ENCODE measurements around the gene SMG6.

The SMG6 gene

DNA sequence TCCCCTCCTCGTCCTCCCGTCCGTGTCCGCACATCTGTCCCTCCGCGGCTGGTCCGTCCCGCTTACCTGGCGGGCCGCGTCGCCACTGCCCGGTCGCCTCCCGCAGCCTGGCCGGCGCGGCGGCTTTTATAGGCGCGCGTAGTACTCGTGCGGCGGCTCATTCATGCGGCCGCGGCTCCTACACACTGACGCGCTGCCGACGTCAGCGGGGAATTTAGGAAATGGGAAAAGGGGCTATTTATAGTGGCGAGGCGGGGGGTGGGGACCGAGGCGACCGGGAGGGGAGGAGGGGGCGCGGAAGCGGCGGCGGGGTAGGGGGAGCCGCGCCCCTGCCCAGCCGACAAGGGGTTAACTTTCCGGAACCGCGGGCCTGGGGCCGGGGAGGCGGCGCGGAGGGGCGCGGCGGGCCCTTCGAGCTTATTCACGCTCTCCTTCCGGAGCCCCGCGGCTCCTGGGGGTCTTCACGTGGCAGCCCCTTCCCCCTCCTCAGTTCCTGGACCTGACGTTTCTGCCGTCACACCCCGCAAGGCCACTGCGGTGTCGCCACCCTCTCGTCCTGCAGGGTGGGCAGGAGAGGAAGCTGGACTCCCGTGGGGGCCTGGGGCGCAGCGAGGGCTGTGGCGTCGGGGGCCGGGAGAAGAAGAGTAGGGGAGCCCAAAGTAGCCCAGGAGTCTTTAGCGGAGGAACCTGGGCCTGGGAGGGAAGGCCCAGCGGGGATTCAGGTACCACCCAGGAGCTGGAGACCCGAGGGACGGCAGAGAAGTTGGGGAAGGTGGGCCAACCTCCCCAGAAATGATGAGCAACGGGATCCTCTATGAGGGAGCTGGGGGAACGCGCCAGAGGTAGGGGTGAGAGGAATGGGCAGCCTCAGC is 252.3 kb downstream of the SMG6 start:
- H3K4me3 ChIP-seq (ENCODE audit: low read length), result no peak overlapping the region
- peaks cover 11% of the 10 kb centered on the region; the same call in 1 of the 2 replicates for H3K4me1 ChIP-seq (ENCODE audit: low read length)
- TF ChIP-seq EZH2phosphoT487 (IDR thresholded peaks at IDR 0.05; ENCODE audit: low read depth), result no peak

DNA sequence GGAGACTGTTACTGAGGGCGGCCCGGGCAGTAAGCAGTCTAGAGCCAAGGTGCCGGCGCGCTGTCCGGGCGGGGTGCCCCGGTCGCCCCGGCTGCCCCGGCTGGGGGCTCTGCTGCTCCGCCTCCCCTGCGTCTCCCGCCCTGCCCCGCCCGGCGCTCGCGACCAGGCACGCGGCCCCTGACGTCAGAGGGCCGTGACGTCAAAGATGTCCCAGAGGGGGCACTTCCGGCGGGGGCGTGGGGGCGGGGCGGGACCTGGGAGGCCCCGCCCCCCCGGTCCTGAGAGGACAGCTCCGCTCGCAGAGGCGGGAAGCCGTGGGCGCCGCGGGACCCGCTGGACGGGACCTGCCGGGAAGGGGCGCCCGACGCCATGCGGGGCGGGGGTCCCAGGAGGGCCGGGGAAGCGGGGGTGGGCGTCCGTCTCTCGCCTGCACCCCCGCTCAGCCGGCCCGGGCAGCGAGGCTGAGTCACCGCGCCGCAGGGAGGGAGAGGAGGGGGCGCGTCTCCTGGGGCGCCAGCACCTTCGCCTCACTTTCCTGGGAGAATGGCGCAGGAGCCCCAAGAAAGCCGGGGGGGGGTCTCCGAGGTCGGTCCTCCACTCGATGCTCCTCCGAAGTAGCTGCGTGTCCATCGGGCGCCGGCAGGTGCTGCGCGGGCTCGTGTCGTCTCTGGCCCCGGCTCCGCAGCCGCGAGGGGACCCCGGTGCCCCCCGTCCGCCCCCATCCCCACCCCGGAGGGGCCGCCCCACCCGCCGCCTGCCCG is 253.1 kb downstream of the SMG6 start:
- TF ChIP-seq, protein P1, sequence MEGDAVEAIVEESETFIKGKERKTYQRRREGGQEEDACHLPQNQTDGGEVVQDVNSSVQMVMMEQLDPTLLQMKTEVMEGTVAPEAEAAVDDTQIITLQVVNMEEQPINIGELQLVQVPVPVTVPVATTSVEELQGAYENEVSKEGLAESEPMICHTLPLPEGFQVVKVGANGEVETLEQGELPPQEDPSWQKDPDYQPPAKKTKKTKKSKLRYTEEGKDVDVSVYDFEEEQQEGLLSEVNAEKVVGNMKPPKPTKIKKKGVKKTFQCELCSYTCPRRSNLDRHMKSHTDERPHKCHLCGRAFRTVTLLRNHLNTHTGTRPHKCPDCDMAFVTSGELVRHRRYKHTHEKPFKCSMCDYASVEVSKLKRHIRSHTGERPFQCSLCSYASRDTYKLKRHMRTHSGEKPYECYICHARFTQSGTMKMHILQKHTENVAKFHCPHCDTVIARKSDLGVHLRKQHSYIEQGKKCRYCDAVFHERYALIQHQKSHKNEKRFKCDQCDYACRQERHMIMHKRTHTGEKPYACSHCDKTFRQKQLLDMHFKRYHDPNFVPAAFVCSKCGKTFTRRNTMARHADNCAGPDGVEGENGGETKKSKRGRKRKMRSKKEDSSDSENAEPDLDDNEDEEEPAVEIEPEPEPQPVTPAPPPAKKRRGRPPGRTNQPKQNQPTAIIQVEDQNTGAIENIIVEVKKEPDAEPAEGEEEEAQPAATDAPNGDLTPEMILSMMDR (IDR thresholded peaks at IDR 0.05; ENCODE audit: low read depth, low read length), result no peak
- no peak for TF ChIP-seq EZH2phosphoT487 (IDR thresholded peaks at IDR 0.05; ENCODE audit: low read depth)
- no peak overlapping the region for H3K27ac ChIP-seq (ENCODE audit: low read length)

More for the DNA sequence above, 252.3 kb downstream of the SMG6 start:
- Histone ChIP-seq H3K4me2 (ENCODE audit: low read length) (no peak overlapping the region), H3K36me3 (replicated peaks; ENCODE audit: low read depth, low read length) (no peaks in the 10 kb centered on the region), H3K9me3 (ENCODE audit: insufficient read depth, low read length) (no peaks in the 10 kb centered on the region), H2AFZ (ENCODE audit: low read depth, low read length) (no peak overlapping the region), H4K20me1 (ENCODE audit: insufficient read depth, low read length) (no peaks in the 10 kb centered on the region), H3K9ac (ENCODE audit: low read length) (no peak overlapping the region), H3K27me3 (ENCODE audit: low read depth, low read length) (no peaks in the 10 kb centered on the region), H3K79me2 (ENCODE audit: low read length) (no peaks in the 10 kb centered on the region), H3K27ac (ENCODE audit: low read length) (no peak overlapping the region)

DNA sequence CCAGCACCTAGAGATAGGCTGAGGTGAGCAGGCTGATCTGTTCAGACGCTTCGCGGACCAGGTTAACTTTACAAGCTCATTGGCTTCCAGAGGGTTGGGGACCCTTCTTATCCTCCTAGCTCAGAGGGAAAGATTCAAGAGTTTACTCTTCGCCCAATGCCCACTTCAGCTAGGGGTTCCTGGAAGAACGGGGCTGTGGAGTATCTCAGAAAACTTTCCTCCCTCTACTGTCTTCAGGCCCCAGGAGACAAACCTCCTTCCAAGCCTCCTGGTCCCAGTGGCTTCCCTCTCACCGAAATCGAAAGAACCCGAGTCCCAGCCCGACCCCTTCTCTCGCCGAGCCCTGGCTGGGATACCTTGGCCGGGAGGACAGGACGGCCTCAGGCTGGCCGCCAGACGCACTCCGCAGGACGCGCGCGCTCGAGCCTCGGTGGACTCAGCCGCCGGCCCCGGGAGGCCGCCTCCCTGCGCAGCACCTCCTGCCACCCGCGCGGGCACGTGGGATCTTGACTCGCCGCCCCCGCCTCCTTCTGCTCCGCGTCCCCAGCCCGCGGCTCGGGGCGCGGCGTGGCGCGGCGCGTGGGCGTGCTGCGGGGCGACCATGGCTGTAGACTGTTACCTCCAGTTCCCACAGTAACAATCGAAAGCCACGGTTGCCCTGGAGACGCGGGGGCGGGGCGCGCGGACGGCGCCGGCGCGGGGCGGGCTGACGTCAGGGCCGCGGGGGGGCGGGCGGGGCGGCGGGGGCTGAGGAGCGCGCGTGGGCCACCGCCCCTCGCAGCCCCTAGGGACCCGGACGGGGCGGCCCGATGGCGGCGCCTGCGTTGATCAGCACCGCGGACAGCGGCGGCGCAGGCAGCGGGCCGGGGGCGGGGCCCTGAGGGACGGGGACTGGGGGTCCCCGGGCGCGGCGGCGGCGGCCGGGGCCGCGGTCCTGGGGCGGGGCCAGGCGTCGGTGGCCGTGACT is 254.0 kb downstream of the SMG6 start:
- peak overlapping the region; percentile 29; the same call in 1 of the 2 replicates for H2AFZ ChIP-seq (ENCODE audit: low read depth, low read length)

More for the DNA sequence above, 253.1 kb downstream of the SMG6 start:
- H3K36me3 ChIP-seq (replicated peaks; ENCODE audit: low read depth, low read length), result no peaks in the 10 kb centered on the region
- no peaks in the 10 kb centered on the region for H3K27me3 ChIP-seq (ENCODE audit: low read depth, low read length)
- peaks cover 9% of the 10 kb centered on the region; the same call in 1 of the 2 replicates for H3K4me1 ChIP-seq (ENCODE audit: low read length)
- no peaks in the 10 kb centered on the region for H3K79me2 ChIP-seq (ENCODE audit: low read length)
- peak overlapping the region; percentile 41 for H3K4me2 ChIP-seq (ENCODE audit: low read length)
- no peak overlapping the region for H3K9ac ChIP-seq (ENCODE audit: low read length)
- no peaks in the 10 kb centered on the region for H3K9me3 ChIP-seq (ENCODE audit: insufficient read depth, low read length)
- H2AFZ ChIP-seq (ENCODE audit: low read depth, low read length), result no peak overlapping the region
- peak overlapping the region; percentile 92 for H3K4me3 ChIP-seq (ENCODE audit: low read length)
- H4K20me1 ChIP-seq (ENCODE audit: insufficient read depth, low read length), result no peaks in the 10 kb centered on the region

More for the DNA sequence above, 254.0 kb downstream of the SMG6 start:
- Histone ChIP-seq H3K27ac (ENCODE audit: low read length) (no peak overlapping the region), H3K27me3 (ENCODE audit: low read depth, low read length) (no peaks in the 10 kb centered on the region), H3K9ac (ENCODE audit: low read length) (peak overlapping the region; percentile 53; the same call in 1 of the 2 replicates), H3K9me3 (ENCODE audit: insufficient read depth, low read length) (no peaks in the 10 kb centered on the region), H3K79me2 (ENCODE audit: low read length) (no peaks in the 10 kb centered on the region), H3K4me1 (ENCODE audit: low read length) (peaks cover 8% of the 10 kb centered on the region; the same call in 1 of the 2 replicates), H4K20me1 (ENCODE audit: insufficient read depth, low read length) (no peaks in the 10 kb centered on the region), H3K4me3 (ENCODE audit: low read length) (peak overlapping the region; percentile 92), H3K36me3 (replicated peaks; ENCODE audit: low read depth, low read length) (peaks cover 2% of the 10 kb centered on the region), H3K4me2 (ENCODE audit: low read length) (peak overlapping the region; percentile 66)
- TF ChIP-seq, protein P1 (IDR thresholded peaks at IDR 0.05; ENCODE audit: low read depth, low read length), result no peak
- TF ChIP-seq EZH2phosphoT487 (IDR thresholded peaks at IDR 0.05; ENCODE audit: low read depth), result no peak
